H1 (cell line): ENCODE data around the gene GABRQ. TPM values are rescaled to one million over a fixed set of nuclear protein-coding genes. Genes with fewer than 3 reads are reported as not detected.

ENCODE experiments used
- CTCF ChIA-PET: fragments of 300-600 bp; sonication (Branson Sonifier 250); formaldehyde crosslinking; loops from one replicate; lab custom pipeline; 2021; ENCODE audit not compliant: partially characterized antibody; lab: Charles Lee
- POLR2A ChIA-PET: fragments of 300-600 bp; sonication (Branson Sonifier 250); formaldehyde crosslinking; loops from one replicate; lab custom pipeline; 2021; ENCODE audit warnings: inconsistent platforms; ENCODE audit not compliant: partially characterized antibody; lab: Charles Lee
- DNase-seq, 2 experiments: peaks; one replicate each; pipeline versions ENCODE4 v3.0.0 to v3.0.0-alpha.2; 2010 to 2022; ENCODE audit warnings: low spot score in 2 of 2, low read depth in 1 of 2, mixed read lengths in 1 of 2
- FAIRE-seq: peaks from 2 replicates; lab custom pipeline; 2011; peaks lifted over from hg19 to GRCh38; lab: Jason Lieb, UNC
- H2AFZ ChIP-seq: 2 replicates; pipeline ENCODE4 v1.8.1; 2012; ENCODE audit warnings: low read length, inconsistent platforms
- H2AK5ac ChIP-seq: 2 replicates; pipeline ENCODE4 v1.6.1; 2013; ENCODE audit warnings: low read depth, low read length
- H2BK120ac ChIP-seq: replicated peaks from 2 replicates; pipeline ENCODE3; 2013; ENCODE audit warnings: low read depth, low read length, inconsistent platforms
- H2BK12ac ChIP-seq: 2 replicates; pipeline ENCODE4 v1.6.1; 2013; ENCODE audit warnings: low read depth, low read length
- H2BK15ac ChIP-seq: 2 replicates; pipeline ENCODE4 v1.6.1; 2013; ENCODE audit warnings: low read length
- H2BK20ac ChIP-seq: 2 replicates; pipeline ENCODE4 v1.6.1; 2013; ENCODE audit warnings: low read length
- H2BK5ac ChIP-seq: 2 replicates; pipeline ENCODE4 v1.6.1; 2013; ENCODE audit warnings: low read depth, low read length
- H3K14ac ChIP-seq: 2 replicates; pipeline ENCODE4 v1.6.1; 2013; ENCODE audit warnings: inconsistent platforms; ENCODE audit not compliant: insufficient read length
- H3K18ac ChIP-seq: 2 replicates; pipeline ENCODE4 v1.6.1; 2013; ENCODE audit warnings: low read length; ENCODE audit errors: extremely low read depth
- H3K23ac ChIP-seq: 2 replicates; pipeline ENCODE4 v1.6.1; 2013; ENCODE audit warnings: inconsistent platforms; ENCODE audit not compliant: insufficient read length
- H3K23me2 ChIP-seq: 2 replicates; pipeline ENCODE4 v1.6.1; 2013; ENCODE audit warnings: low read depth, low read length
- H3K27ac ChIP-seq: 2 replicates; pipeline ENCODE4 v1.6.1; 2011; ENCODE audit warnings: low read depth, low read length, inconsistent platforms
- H3K27me3 ChIP-seq, 4 experiments: replicated peaks in 1 of 4; 1 replicate in 1 of 4; 2 replicates in 3 of 4; pipeline versions ENCODE4 v1.6.1 to v1.8.1; 2011 to 2013; ENCODE audit warnings: low read length in 3 of 4, mild to moderate bottlenecking in 3 of 4, inconsistent platforms in 2 of 4, mixed read lengths in 2 of 4, moderate library complexity in 1 of 4; ENCODE audit not compliant: control insufficient read depth in 3 of 4, insufficient read depth in 3 of 4; ENCODE audit errors: extremely low read depth in 1 of 4
- H3K36me3 ChIP-seq, 4 experiments: 2 replicates each; pipeline versions ENCODE4 v1.6.1 to v1.8.1; 2011 to 2013; ENCODE audit warnings: mild to moderate bottlenecking in 4 of 4, low read length in 3 of 4, moderate library complexity in 2 of 4, control low read depth in 1 of 4, inconsistent platforms in 1 of 4; ENCODE audit not compliant: insufficient read depth in 4 of 4, control insufficient read depth in 2 of 4
- H3K4ac ChIP-seq: replicated peaks from 2 replicates; pipeline ENCODE3; 2013; ENCODE audit warnings: low read length, low read depth, mixed read lengths, inconsistent platforms; ENCODE audit not compliant: insufficient read length
- H3K4me1 ChIP-seq, 4 experiments: replicated peaks in 1 of 4; 1 replicate in 1 of 4; 2 replicates in 3 of 4; pipeline versions ENCODE4 v1.6.1 to v1.8.1; 2011 to 2013; ENCODE audit warnings: low read length in 3 of 4, inconsistent platforms in 2 of 4, mixed read lengths in 1 of 4; ENCODE audit not compliant: insufficient read depth in 4 of 4, control insufficient read depth in 3 of 4
- H3K4me2 ChIP-seq, 2 experiments: 2 replicates each; pipeline versions ENCODE4 v1.6.1 to v1.8.1; 2011 to 2013; ENCODE audit warnings: low read depth in 2 of 2, low read length in 2 of 2, control low read depth in 1 of 2, inconsistent platforms in 1 of 2, mild to moderate bottlenecking in 1 of 2; ENCODE audit not compliant: insufficient read depth in 1 of 2
- H3K4me3 ChIP-seq, 4 experiments: fragments of 200-600, 300-600 bp in 1 of 4; sonication (generic), shearing (Covaris generic), sonication (Bioruptor Twin) in 1 of 4; 2 replicates each; pipeline versions ENCODE4 v1.5.1 to v1.8.1; 2011 to 2016; ENCODE audit warnings: low read length in 4 of 4, low read depth in 3 of 4, control low read depth in 2 of 4, inconsistent platforms in 2 of 4, mild to moderate bottlenecking in 2 of 4, mixed read lengths in 1 of 4, moderate library complexity in 1 of 4; ENCODE audit not compliant: insufficient read depth in 2 of 4; ENCODE audit errors: extremely low read depth in 1 of 4
- H3K56ac ChIP-seq: replicated peaks from 2 replicates; pipeline ENCODE3; 2013; ENCODE audit warnings: low read depth, mild to moderate bottlenecking, mixed read lengths, low read length, inconsistent platforms; ENCODE audit not compliant: insufficient read length
- H3K79me1 ChIP-seq: 2 replicates; pipeline ENCODE4 v1.6.1; 2013; ENCODE audit warnings: low read depth, low read length, control low read depth
- H3K79me2 ChIP-seq, 2 experiments: 2 replicates each; pipeline versions ENCODE4 v1.6.1 to v1.8.1; 2012 to 2013; ENCODE audit warnings: low read length in 2 of 2, mild to moderate bottlenecking in 2 of 2, inconsistent platforms in 1 of 2; ENCODE audit not compliant: insufficient read depth in 2 of 2, control insufficient read depth in 1 of 2
- H3K9ac ChIP-seq, 4 experiments: replicated peaks in 1 of 4; 1 replicate in 1 of 4; 2 replicates in 3 of 4; pipeline versions ENCODE4 v1.6.1 to v1.8.1; 2011 to 2013; ENCODE audit warnings: low read depth in 3 of 4, low read length in 3 of 4, control low read depth in 2 of 4, mild to moderate bottlenecking in 2 of 4, moderate library complexity in 2 of 4, inconsistent platforms in 1 of 4; ENCODE audit errors: extremely low read depth in 1 of 4
- H3K9me3 ChIP-seq, 2 experiments: 2 replicates each; pipeline versions ENCODE4 v1.6.1 to v1.8.1; 2012 to 2013; ENCODE audit warnings: mild to moderate bottlenecking in 2 of 2, moderate library complexity in 2 of 2, control low read depth in 1 of 2, inconsistent platforms in 1 of 2, low read depth in 1 of 2, low read length in 1 of 2, mixed read lengths in 1 of 2; ENCODE audit not compliant: insufficient read depth in 2 of 2
- H4K20me1 ChIP-seq, 2 experiments: replicated peaks in 1 of 2; 2 replicates each; pipeline versions ENCODE3 to v1.8.1; 2011 to 2013; ENCODE audit warnings: inconsistent platforms in 2 of 2, low read length in 2 of 2, mild to moderate bottlenecking in 1 of 2; ENCODE audit not compliant: insufficient read depth in 2 of 2, control insufficient read depth in 1 of 2
- H4K5ac ChIP-seq: 2 replicates; pipeline ENCODE4 v1.6.1; 2013; ENCODE audit warnings: low read length, low read depth, mixed read lengths, inconsistent platforms; ENCODE audit not compliant: insufficient read length
- H4K8ac ChIP-seq: 2 replicates; pipeline ENCODE4 v1.8.0; 2013; ENCODE audit warnings: mild to moderate bottlenecking, moderate library complexity, low read length, inconsistent platforms; ENCODE audit not compliant: insufficient read depth; ENCODE audit errors: extremely low read depth
- H4K91ac ChIP-seq: replicated peaks from 2 replicates; pipeline ENCODE3; 2013; ENCODE audit warnings: low read length, mixed read lengths, inconsistent platforms; ENCODE audit not compliant: insufficient read length
- ATF2 ChIP-seq: IDR thresholded peaks from 2 replicates; pipeline ENCODE4 v1.6.1; 2012; ENCODE audit warnings: low read length, inconsistent platforms
- CBX5 ChIP-seq: fragments of 300-800, 300-1000 bp; sonication (generic); IDR thresholded peaks from 2 replicates; pipeline ENCODE4 v1.7.1; 2016; ENCODE audit warnings: antibody characterized with exemption, low read length, low read depth
- CHD1 ChIP-seq: IDR thresholded peaks from 2 replicates; pipeline ENCODE4 v1.6.1; 2012; ENCODE audit warnings: low read depth, low read length, improper control_type of control experiment
- CHD2 ChIP-seq: IDR thresholded peaks from 2 replicates; pipeline ENCODE4 v1.6.1; 2012; ENCODE audit warnings: low read length, improper control_type of control experiment
- CREB1 ChIP-seq: IDR thresholded peaks from 2 replicates; pipeline ENCODE4 v1.6.1; 2012; ENCODE audit warnings: inconsistent platforms
- E2F6 ChIP-seq: IDR thresholded peaks from 2 replicates; pipeline ENCODE4 v1.6.1; 2012; ENCODE audit warnings: inconsistent platforms
- MAFK ChIP-seq: IDR thresholded peaks from 2 replicates; pipeline ENCODE4 v1.6.1; 2012; ENCODE audit warnings: low read depth, mild to moderate bottlenecking, improper control_type of control experiment, low read length
- SUZ12 ChIP-seq: fragments of 200-600 bp; sonication (generic); IDR thresholded peaks from 2 replicates; pipeline ENCODE4 v1.6.1; 2012; ENCODE audit warnings: mild to moderate bottlenecking, inconsistent platforms, low read length, moderate library complexity, mixed read lengths
- TBP ChIP-seq: IDR thresholded peaks from 2 replicates; pipeline ENCODE4 v1.6.1; 2011; ENCODE audit warnings: low read depth, low read length, improper control_type of control experiment
- TEAD4 ChIP-seq: IDR thresholded peaks from 2 replicates; pipeline ENCODE4 v1.6.1; 2012; ENCODE audit warnings: low read depth, low read length, inconsistent platforms, mixed read lengths
- YY1 ChIP-seq: IDR thresholded peaks from 2 replicates; pipeline ENCODE4 v1.6.1; 2011; ENCODE audit warnings: low read depth, mild to moderate bottlenecking, low read length
- ZNF274 ChIP-seq: IDR thresholded peaks from 2 replicates; pipeline ENCODE4 v1.7.0; 2012; ENCODE audit warnings: low read length, borderline replicate concordance; ENCODE audit errors: extremely low read depth
- WGBS, 2 experiments: shearing (Covaris generic) in 1 of 2; methylation state at CpG; one replicate each; pipeline versions ENCODE4 v1.1.6 to v1.1.7; 2013 to 2015; ENCODE audit warnings: low lambda C conversion rate in 2 of 2, mixed read lengths in 2 of 2, inconsistent platforms in 1 of 2, low coverage in 1 of 2, missing lambda C conversion rate in 1 of 2; ENCODE audit not compliant: insufficient replicate concordance in 2 of 2, insufficient coverage in 1 of 2, insufficient read length in 1 of 2; ENCODE audit errors: extremely low coverage in 1 of 2, missing lambda C conversion rate in 1 of 2; 5-methylcytosine and 5-hydroxymethylcytosine counted together
- polyA plus RNA-seq, 7 experiments: library from polyadenylated mRNA; depleted of rRNA in 3 of 7; stranded (reverse) in 5 of 7; unstranded in 2 of 7; fragments of >200 nt in 5 of 7; fragments of 200-250 nt in 2 of 7; gene quantifications; 1 replicate in 5 of 7; 2 replicates in 1 of 7; 4 replicates in 1 of 7; pipeline versions ENCODE4 v1.2.1 to v1.2.3, GENCODE V29; 2011 to 2013; ENCODE audit warnings: missing spikeins in 2 of 7, mixed read lengths in 2 of 7
- total RNA-seq: library from RNA; stranded (reverse); fragmentation: NEBNext Ultra II Directional; extraction: Animal tissue kit (Norgen Biotek cat#: 25700); gene quantifications from 2 replicates; pipeline ENCODE4 v1.2.1, GENCODE V29; 2021

Gene GABRQ
- total and polyA plus RNA-seq, 2 of the 8 experiments (the other 6 are each of a cell fraction or from before 2014, with no cell fraction given), result 6.3 to 9.6 TPM

DNA sequence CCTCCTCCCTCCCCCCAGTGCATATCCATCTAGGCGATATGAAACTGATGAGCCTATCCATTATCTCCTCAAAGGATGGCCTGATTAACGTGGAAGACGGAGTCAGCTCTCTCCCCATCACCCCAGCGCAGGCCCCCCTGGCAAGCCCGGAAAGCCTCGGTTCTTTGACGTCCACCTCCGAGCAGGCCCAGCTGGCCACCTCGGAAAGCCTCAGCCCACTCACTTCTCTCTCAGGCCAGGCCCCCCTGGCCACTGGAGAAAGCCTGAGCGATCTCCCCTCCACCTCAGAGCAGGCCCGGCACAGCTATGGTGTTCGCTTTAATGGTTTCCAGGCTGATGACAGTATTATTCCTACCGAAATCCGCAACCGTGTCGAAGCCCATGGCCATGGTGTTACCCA lies 14.8 kb downstream of the GABRQ start:
- Histone ChIP-seq H4K5ac (no peak overlapping the region), H2BK5ac (no peak overlapping the region), H3K4me3 (no peak overlapping the region), H4K8ac (no peak overlapping the region), H2BK12ac (no peak overlapping the region), H3K9ac (no peak overlapping the region), H3K27ac (no peak overlapping the region), H2BK20ac (no peak overlapping the region), H3K4me2 (no peak overlapping the region), H3K23ac (no peak overlapping the region), H2AFZ (no peak overlapping the region), H2AK5ac (no peak overlapping the region), H2BK15ac (no peak overlapping the region), H3K4me1 (no peaks in the 10 kb centered on the region), H3K14ac (no peak overlapping the region), H3K79me2 (no peaks in the 10 kb centered on the region), H3K56ac (no peak overlapping the region), H3K79me1 (no peaks in the 10 kb centered on the region), H3K36me3 (peaks cover 0 to 15% (median 6%) of the 10 kb centered on the region in 4 experiments; a peak in 6 of 8 replicates), H4K20me1 (peaks cover 0 to 1% of the 10 kb centered on the region in 2 experiments), H3K9me3 (no peaks in the 10 kb centered on the region; a peak in 1 of 4 replicates), H3K27me3 (no peaks in the 10 kb centered on the region), H3K4ac (no peak overlapping the region), H4K91ac (no peak overlapping the region), H3K18ac (no peak overlapping the region), H3K23me2 (no peaks in the 10 kb centered on the region), H2BK120ac (no peak overlapping the region)
- CTCF ChIA-PET, result interaction anchor here (1.1 to 8.3 kb wide), 3 partner anchors 11 to 686 kb away, joined by 3 to 58 read pairs (median 3); no protein-coding TSS in a partner anchor
- WGBS, 2 experiments, result 92% methylated on average over 12 of the region's 16 CpGs; no CpG with 5 or more reads in 1 of the 2 experiments
- FAIRE-seq, result no peak
- POLR2A ChIA-PET, result no interaction called here
- no peak for DNase-seq
- TF ChIP-seq MAFK (no peak), YY1 (no peak), CHD1 (no peak), CHD2 (no peak), CBX5 (no peak), SUZ12 (no peak), E2F6 (no peak), TEAD4 (no peak), CREB1 (no peak), ZNF274 (no peak), TBP (no peak), ATF2 (no peak)
